ENCODE results near the gene ATL1. TPM values are rescaled to one million over a fixed set of nuclear protein-coding genes. Genes with fewer than 3 reads are reported as not detected.

Gene ATL1
- 4.4 to 5.1 TPM (median 4.5 TPM) in 5 replicates for total RNA-seq (2022; extraction: Qiagen RNA extraction; ENCODE audit: low read depth)

GRCh38 chr14:50559990-50560930 lies at the start of gene ATL1:
Gene ATL1 (plus strand): TSS chr14:50560145. CDS start chr14:50560266, 121 bp downstream.

GRCh38 chr14:50532502-50533240 lies 27.3 kb upstream of the ATL1 start, which contains the start of gene MAP4K5:
Gene MAP4K5 (minus strand): TSS chr14:50532569. CDS start chr14:50532049, 520 bp downstream.

GRCh38 chr14:50667996-50668825 lies 108.3 kb downstream of the ATL1 start, which contains the start of gene SAV1:
Gene SAV1 (minus strand): TSS chr14:50668306. CDS start chr14:50667967, 339 bp downstream.

Other genes starting within 250 kb of the ATL1 start
- gene L2HGDH, start 247.9 kb upstream of the ATL1 start, total RNA-seq (2022; extraction: Qiagen RNA extraction; ENCODE audit: low read depth): 9.2 to 11.9 TPM (median 11.0 TPM) in 5 replicates
- 10.9 to 14.1 TPM (median 11.5 TPM) in 5 replicates for gene DMAC2L, start 247.8 kb upstream of the ATL1 start, total RNA-seq (2022; extraction: Qiagen RNA extraction; ENCODE audit: low read depth)
- 5.2 to 18.9 TPM (median 7.1 TPM) in 5 replicates for gene CDKL1, start 163.3 kb upstream of the ATL1 start, total RNA-seq (2022; extraction: Qiagen RNA extraction; ENCODE audit: low read depth)
- 38.9 to 45.6 TPM (median 44.7 TPM) in 5 replicates for gene MAP4K5, start 27.6 kb upstream of the ATL1 start, total RNA-seq (2022; extraction: Qiagen RNA extraction; ENCODE audit: low read depth)
- gene SAV1, start 108.2 kb downstream of the ATL1 start, total RNA-seq (2022; extraction: Qiagen RNA extraction; ENCODE audit: low read depth): 19.1 to 29.5 TPM (median 25.2 TPM) in 5 replicates

Data from A549 treated with DMSO at 1 μM for 4 hours (cell line).